T follicular helper cell (primary cell): ENCODE data around the gene FBXO41.
A peak's percentile ranks its signal among the peaks of the same experiment; 100 is the strongest.

Source experiments
- DNase-seq: peaks from one replicate; pipeline ENCODE4 v3.0.0-alpha.2; 2020; ENCODE audit warnings: low read depth

Gene FBXO41

GRCh38 chr2:73290049-73290839, 6.0 kb upstream of the FBXO41 start:
- no peak for DNase-seq

GRCh38 chr2:73289304-73289703, 5.0 kb upstream of the FBXO41 start:
- no peak for DNase-seq

- no peak for DNase-seq
These were observed 1.9 kb upstream of the FBXO41 start for GRCh38 chr2:73286134-73286655.

DNA sequence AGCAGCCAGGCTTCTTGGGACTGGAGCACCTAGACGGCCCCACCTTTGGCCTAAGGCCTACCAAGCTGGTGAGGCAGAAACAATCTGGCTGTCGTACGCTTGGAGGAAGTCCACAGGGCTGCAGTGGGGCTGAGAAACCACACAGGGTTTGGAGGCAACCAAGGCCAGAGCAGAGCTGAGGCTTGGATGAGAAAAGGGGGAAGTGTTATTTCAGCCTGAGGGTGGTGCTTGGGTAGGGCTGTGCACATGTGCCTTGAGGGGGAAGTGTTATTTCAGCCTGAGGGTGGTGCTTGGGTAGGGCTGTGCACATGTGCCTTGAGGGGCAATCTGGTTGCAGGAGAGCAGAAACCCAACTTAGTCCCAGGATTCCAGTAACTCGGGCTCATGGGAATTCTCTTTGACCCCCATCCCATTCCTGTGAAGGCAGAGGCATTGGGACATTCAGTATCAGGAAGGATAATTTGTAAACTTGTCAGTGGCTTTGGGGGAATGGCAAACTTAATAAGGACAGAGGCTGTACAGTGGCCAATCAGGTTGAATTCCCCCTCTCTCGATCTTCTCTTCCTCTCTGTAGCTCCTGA, 971 bp upstream of the FBXO41 start:
- no peak for DNase-seq

DNA sequence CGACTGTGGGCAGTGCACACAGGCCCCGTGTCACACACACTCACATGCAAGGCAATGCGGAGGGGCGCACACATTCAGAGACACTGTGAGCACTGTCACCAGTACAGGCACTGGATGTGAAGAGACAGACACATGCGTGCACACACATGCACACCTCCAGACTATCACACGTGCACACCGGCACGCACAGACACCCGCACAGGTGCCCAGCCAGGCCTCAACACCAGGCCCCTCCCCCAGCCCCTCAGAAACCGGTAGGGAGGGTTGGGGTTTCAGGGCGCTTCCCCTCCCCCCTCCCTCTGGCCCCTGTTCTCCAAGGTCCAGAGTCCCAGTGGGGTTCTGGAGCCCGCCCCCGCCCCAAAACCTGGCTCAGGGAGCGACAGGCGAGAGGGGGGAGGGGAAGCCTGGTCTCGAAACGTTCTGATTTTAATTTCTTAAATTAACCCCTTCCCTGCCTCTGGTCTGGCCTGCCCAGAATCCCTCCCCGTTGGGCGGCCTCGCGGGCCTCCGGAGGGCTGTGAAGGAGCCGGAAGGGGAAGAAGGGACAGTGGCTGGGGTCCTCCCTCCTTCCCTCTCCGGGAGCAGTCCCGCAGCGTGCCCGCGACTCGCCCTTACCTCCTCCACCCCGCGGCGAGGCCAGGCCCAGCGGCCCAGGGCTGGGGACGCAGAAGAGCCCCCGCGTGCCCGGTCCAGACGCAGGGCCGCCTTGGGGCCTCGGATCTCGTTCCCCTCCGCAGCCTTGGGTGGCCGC, 558 bp downstream of the FBXO41 start:
- DNase-seq, result no peak

DNA sequence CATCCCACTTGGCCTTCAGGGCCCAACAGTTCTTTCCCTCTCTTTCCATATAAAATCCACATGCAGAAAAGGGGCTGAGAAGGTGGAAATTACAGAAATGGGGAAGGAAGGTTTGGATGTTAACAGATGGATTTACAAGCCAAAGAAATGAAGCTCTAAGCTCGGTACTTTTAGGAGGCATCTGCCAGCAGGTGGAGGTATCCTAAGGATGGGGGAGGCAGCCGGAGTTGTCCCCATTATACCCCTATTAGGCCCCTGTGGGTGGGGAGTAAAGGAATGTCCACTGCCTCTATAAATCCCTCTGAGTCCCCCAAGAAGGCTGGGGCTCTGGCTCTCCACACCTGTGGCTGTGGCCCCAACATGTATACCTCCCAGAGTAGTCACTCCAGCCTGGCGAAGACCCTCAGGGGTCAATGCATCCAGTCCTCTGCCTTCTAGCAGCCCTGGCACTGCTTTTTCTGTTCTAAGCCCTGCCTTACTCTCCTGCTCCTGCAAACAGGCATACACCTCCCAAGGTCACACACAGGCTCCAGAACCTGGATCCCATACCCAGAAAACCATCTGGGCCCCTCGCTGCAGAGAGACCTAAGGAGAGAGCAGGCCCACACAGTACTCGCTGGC, 1.2 kb downstream of the FBXO41 start:
- no peak for DNase-seq

DNA sequence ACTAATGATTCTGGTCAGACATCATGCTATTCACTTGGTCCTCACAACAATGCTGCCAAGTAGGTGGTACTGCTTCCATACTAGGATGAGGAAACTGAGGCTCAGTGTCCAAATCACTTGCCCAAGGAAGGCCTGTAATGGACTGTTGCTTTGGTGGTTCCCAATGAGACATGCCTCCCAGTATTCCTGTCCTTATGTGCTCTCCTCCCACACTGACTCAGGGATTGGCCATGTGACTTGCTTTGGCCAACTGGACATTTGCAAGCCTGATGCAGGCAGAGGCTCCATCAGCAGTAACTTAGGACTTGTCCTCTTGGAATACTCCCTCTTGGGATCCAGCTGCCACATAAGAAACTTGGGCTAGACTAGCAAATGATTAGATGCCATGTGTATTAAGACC, 3.0 kb downstream of the FBXO41 start:
- DNase-seq, result no peak

- DNase-seq, result no peak
These were observed 4.4 kb downstream of the FBXO41 start for GRCh38 chr2:73279852-73280251.

DNA sequence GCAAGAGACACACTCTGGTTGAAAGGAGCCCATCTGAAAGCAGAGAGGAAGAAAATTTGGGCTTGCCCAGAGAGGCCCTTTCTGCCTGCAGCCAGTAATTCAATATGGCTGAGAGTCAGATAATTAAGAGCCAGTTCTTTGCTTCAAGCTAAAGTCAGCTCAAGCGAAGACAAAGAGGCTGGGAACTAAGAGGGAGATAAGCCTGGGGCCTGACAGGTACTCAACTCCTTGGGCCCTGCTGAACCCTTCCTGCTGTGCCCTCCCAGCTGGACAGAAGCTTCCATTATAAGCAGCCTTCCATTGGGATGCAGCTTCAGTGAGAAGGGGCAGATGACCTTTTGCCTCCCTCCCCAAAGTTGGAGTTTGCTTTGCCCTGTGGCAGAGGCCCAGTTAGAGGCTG, 12.0 kb downstream of the FBXO41 start:
- DNase-seq, result no peak

GRCh38 chr2:73269686-73270465, 14.4 kb downstream of the FBXO41 start:
- no peak for DNase-seq

DNA sequence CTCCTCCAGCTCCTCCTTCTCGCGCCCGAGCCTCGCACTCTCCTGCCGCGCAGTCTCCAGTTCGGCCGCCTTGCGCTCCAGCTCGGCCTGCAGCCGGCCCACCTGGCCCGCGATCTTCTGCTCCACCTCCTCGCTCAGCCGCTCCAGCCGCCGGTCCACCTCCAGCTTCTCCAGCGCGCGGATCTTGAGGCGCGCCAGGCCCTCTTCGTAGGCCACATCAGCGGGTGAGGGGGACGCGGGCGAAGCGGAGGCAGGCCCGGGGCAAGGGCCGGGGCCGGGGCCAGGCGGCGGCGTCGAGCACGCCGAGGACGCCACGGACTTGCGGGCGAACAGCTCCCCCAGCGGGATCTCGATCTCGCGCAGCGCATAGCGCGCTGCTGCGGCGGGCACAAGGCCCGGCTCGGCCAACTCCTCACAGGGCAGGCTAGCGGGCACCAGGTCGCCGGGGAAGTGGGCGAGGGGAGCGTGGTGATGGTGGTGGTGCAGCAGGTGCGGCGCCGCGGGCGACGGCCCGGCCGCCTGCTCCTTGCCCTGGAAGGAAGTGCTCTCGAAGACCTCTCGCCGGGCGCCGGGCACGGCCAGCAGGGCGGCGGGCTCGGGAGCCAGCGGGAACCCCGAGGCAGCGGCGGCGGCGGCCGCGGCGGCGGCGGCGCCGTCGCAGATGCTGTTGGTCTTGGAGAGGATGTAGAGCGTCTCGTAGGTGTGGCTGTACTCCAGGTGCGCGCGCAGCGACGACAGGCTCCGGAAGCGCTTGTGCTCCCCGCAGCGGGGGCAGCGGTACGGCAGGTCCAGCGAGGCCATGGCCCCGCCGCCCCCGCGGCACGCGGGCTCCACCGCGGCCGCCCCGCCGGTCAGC, 15.2 kb downstream of the FBXO41 start:
- peak; percentile 54 for DNase-seq

- DNase-seq, result no peak
These were observed 15.9 kb downstream of the FBXO41 start for GRCh38 chr2:73268366-73268829.

GRCh38 chr2:73267008-73267407, 17.3 kb downstream of the FBXO41 start:
- DNase-seq, result no peak

- no peak for DNase-seq
These were observed 18.0 kb downstream of the FBXO41 start for GRCh38 chr2:73266061-73266901.

GRCh38 chr2:73265298-73266060, 18.8 kb downstream of the FBXO41 start:
- no peak for DNase-seq

- no peak for DNase-seq
These were observed 19.5 kb downstream of the FBXO41 start for GRCh38 chr2:73264783-73265182.

DNA sequence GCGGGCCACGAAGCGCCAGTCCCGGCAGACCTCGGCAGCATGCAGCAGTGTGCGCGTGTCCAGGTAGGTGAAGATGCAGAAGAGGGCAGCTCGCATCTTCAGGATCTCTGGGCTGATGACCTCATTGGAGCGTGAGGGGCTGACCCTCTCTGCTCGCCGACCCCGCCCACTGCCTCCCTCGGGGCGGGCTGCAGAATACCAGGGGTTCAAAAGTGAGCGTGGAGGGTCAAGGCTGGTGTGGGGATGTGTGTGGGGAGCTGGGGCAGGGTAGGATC, 20.0 kb downstream of the FBXO41 start:
- DNase-seq, result no peak

DNA sequence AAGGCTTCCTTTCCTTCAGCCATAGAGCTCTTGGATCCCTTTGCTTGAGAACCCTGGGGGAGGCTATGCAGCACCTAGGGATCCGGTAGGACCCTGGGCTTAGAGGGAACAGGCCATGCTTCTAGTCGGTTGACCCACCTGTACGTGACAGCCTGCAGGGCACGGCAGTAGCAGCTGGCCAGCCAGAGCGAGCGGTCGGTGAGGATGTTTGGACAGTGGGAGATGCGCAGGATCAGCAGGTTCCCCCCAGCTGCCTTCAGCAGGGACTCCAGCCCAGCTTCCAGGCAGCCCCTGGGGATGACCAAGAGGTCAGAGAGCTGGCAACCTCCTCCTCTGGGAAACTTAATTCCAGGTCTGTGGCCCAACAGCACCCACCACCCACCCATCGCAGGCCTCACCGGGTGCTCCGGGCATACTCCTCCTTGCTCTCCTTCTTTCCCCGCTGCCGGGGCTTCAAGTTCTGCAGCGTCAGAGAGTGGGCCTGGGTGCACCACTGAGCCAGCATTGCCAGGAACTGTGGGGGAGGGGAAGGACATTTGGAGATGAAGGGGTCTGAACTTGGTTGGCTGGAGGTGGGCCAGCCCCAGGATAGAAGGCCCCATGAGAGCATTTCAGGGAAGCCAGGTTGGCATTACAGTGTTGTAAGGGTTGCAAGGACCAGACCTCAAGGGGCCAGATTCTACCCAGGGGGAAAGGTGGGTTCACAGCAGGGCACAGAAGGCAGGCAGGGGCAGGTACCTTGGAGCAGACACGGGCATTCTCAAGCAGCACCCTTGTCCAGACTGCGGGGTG, 20.5 kb downstream of the FBXO41 start:
- no peak for DNase-seq
